ENCODE results near the gene PPP1R10. TPM values are rescaled to one million over a fixed set of nuclear protein-coding genes. Genes with fewer than 3 reads are reported as not detected.
A peak's percentile ranks its signal among the peaks of the same experiment; 100 is the strongest.

PPP1R10 gene
- total and polyA plus RNA-seq, 2 of the 13 experiments (the other 11 are each of a cell fraction or from before 2014, with no cell fraction given), result 26.3 to 38.4 TPM

GRCh38 chr6:30626484-30627366, 9.7 kb upstream of the PPP1R10 start, which contains the start of gene ATAT1 (continued):
- TF ChIP-seq E2F1 (CRISPR knock-in tag; IDR thresholded peaks at IDR 0.05) (0 out of 2 replicates have a peak, but pooled peaks have one; percentile 38), ZNF766 (CRISPR knock-in tag; IDR thresholded peaks at IDR 0.05; ENCODE audit: borderline replicate concordance) (peak; percentile 79; the same call in 1 of the 2 replicates), SATB2 (CRISPR knock-in tag; IDR thresholded peaks at IDR 0.05) (no peak), ZNF383 (CRISPR knock-in tag; IDR thresholded peaks at IDR 0.05; ENCODE audit: borderline replicate concordance) (no peak), XBP1 (CRISPR knock-in tag; IDR thresholded peaks at IDR 0.05) (no peak), HDAC2 (CRISPR knock-in tag; IDR thresholded peaks at IDR 0.05) (peak; percentile 44), ZNF510 (CRISPR knock-in tag; IDR thresholded peaks at IDR 0.05; ENCODE audit: low read depth) (0 out of 2 replicates have a peak, but pooled peaks have one; percentile 70), YY1 (IDR thresholded peaks at IDR 0.05; ENCODE audit: insufficient read depth, insufficient replicate concordance, low read depth, low read length) (peak; percentile 71), SMAD9 (CRISPR knock-in tag; IDR thresholded peaks at IDR 0.05) (peak; percentile 97), ZNF235 (CRISPR knock-in tag; IDR thresholded peaks at IDR 0.05; ENCODE audit: borderline replicate concordance) (0 out of 2 replicates have a peak, but pooled peaks have one; percentile 49), ZNF570 (CRISPR knock-in tag; IDR thresholded peaks at IDR 0.05; ENCODE audit: borderline replicate concordance) (no peak), HOXD1 (CRISPR knock-in tag; IDR thresholded peaks at IDR 0.05) (no peak; the same call in 1 of the 2 replicates), ZSCAN30 (CRISPR knock-in tag; IDR thresholded peaks at IDR 0.05) (no peak), MED1 (CRISPR knock-in tag; IDR thresholded peaks at IDR 0.05) (peak; percentile 58; the same call in 1 of the 2 replicates), NFYB (CRISPR knock-in tag; IDR thresholded peaks at IDR 0.05) (peak; percentile 53), ZNF12 (CRISPR knock-in tag; IDR thresholded peaks at IDR 0.05) (no peak), SP2 (CRISPR knock-in tag; IDR thresholded peaks at IDR 0.05) (peak; percentile 86), PAX8 (CRISPR knock-in tag; IDR thresholded peaks at IDR 0.05; ENCODE audit: borderline replicate concordance) (peak; percentile 96), PLSCR1 (CRISPR knock-in tag; IDR thresholded peaks at IDR 0.05; ENCODE audit: borderline replicate concordance) (no peak)
- TF ChIP-seq, protein P1, sequence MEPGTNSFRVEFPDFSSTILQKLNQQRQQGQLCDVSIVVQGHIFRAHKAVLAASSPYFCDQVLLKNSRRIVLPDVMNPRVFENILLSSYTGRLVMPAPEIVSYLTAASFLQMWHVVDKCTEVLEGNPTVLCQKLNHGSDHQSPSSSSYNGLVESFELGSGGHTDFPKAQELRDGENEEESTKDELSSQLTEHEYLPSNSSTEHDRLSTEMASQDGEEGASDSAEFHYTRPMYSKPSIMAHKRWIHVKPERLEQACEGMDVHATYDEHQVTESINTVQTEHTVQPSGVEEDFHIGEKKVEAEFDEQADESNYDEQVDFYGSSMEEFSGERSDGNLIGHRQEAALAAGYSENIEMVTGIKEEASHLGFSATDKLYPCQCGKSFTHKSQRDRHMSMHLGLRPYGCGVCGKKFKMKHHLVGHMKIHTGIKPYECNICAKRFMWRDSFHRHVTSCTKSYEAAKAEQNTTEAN (CRISPR knock-in tag; conservative IDR thresholded peaks at IDR 0.05), result peak; percentile 54; the same call in 1 of the 2 replicates
- TF ChIP-seq, protein P2, sequence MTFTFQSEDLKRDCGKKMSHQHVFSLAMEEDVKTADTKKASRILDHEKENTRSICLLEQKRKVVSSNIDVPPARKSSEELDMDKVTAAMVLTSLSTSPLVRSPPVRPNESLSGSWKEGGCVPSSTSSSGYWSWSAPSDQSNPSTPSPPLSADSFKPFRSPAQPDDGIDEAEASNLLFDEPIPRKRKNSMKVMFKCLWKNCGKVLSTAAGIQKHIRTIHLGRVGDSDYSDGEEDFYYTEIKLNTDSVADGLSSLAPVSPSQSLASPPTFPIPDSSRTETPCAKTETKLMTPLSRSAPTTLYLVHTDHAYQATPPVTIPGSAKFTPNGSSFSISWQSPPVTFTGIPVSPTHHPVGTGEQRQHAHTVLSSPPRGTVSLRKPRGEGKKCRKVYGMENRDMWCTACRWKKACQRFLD (CRISPR knock-in tag; IDR thresholded peaks at IDR 0.05; ENCODE audit: borderline replicate concordance), result peak; percentile 77
- TF ChIP-seq, protein P3, sequence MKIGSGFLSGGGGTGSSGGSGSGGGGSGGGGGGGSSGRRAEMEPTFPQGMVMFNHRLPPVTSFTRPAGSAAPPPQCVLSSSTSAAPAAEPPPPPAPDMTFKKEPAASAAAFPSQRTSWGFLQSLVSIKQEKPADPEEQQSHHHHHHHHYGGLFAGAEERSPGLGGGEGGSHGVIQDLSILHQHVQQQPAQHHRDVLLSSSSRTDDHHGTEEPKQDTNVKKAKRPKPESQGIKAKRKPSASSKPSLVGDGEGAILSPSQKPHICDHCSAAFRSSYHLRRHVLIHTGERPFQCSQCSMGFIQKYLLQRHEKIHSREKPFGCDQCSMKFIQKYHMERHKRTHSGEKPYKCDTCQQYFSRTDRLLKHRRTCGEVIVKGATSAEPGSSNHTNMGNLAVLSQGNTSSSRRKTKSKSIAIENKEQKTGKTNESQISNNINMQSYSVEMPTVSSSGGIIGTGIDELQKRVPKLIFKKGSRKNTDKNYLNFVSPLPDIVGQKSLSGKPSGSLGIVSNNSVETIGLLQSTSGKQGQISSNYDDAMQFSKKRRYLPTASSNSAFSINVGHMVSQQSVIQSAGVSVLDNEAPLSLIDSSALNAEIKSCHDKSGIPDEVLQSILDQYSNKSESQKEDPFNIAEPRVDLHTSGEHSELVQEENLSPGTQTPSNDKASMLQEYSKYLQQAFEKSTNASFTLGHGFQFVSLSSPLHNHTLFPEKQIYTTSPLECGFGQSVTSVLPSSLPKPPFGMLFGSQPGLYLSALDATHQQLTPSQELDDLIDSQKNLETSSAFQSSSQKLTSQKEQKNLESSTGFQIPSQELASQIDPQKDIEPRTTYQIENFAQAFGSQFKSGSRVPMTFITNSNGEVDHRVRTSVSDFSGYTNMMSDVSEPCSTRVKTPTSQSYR (CRISPR knock-in tag; IDR thresholded peaks at IDR 0.05; ENCODE audit: borderline replicate concordance), result no peak
